Measurements from ENCODE around the gene SIGLEC11.
"Not testable (repeated sequence)": the region's sequence is repeated elsewhere in the genome, so short reads cannot be mapped to it uniquely, and the experiment has no call there.

The SIGLEC11 gene

GRCh38 chr19:49960980-49961379 is at the start of gene SIGLEC11:
TSS of gene SIGLEC11 (minus strand) at chr19:49961172. CDS start at chr19:49961081, 91 bp downstream.
- not testable (repeated sequence) for DNase-seq

GRCh38 chr19:50008532-50008931 is 47.6 kb upstream of the SIGLEC11 start:
- DNase-seq: no peak

- DNase-seq: no peak
Measured at GRCh38 chr19:50007947-50008346, 47.0 kb upstream of the SIGLEC11 start.

- DNase-seq: no peak
Measured at GRCh38 chr19:50007170-50007569, 46.2 kb upstream of the SIGLEC11 start.

GRCh38 chr19:50005428-50005827 is 44.5 kb upstream of the SIGLEC11 start:
- no peak for DNase-seq

- DNase-seq: no peak
Measured at GRCh38 chr19:50003810-50004419, 42.9 kb upstream of the SIGLEC11 start.

- DNase-seq: peak; percentile 35
Measured at GRCh38 chr19:50003254-50003788, 42.3 kb upstream of the SIGLEC11 start.

- DNase-seq: no peak
Measured at GRCh38 chr19:50002386-50002960, 41.5 kb upstream of the SIGLEC11 start.

GRCh38 chr19:50001775-50002174 is 40.8 kb upstream of the SIGLEC11 start:
- DNase-seq: no peak

GRCh38 chr19:50000841-50001557 is 40.0 kb upstream of the SIGLEC11 start:
- DNase-seq: no peak

GRCh38 chr19:50000038-50000840 is 39.3 kb upstream of the SIGLEC11 start:
- no peak for DNase-seq

- DNase-seq: no peak
Measured at GRCh38 chr19:49999371-50000010, 38.5 kb upstream of the SIGLEC11 start.

GRCh38 chr19:49997709-49998108 is 36.7 kb upstream of the SIGLEC11 start:
- peak; percentile 33 for DNase-seq

- no peak for DNase-seq
Measured at GRCh38 chr19:49988433-49988832, 27.5 kb upstream of the SIGLEC11 start.

- no peak for DNase-seq
Measured at GRCh38 chr19:49988007-49988406, 27.0 kb upstream of the SIGLEC11 start.

- peak; percentile 82 for DNase-seq
Measured at GRCh38 chr19:49987159-49987698, 26.3 kb upstream of the SIGLEC11 start.

GRCh38 chr19:49986354-49986753 is 25.4 kb upstream of the SIGLEC11 start:
- DNase-seq: no peak

GRCh38 chr19:49985871-49986270 is 24.9 kb upstream of the SIGLEC11 start:
- DNase-seq: no peak

- no peak for DNase-seq
Measured at GRCh38 chr19:49984491-49984890, 23.5 kb upstream of the SIGLEC11 start.

- peak; percentile 68 for DNase-seq
Measured at GRCh38 chr19:49983645-49984229, 22.8 kb upstream of the SIGLEC11 start.
